Stimulated activated CD8-positive, alpha-beta memory T cell treated with anti-CD3 and anti-CD28 coated beads, Interleukin-4, amount 100 ng/mL, for 48 hours (primary cell): ENCODE results near the gene FRMD4B.

ENCODE experiments used
- DNase-seq: peaks from one replicate; pipeline ENCODE4 v3.0.0-alpha.2; 2020

FRMD4B gene

DNA sequence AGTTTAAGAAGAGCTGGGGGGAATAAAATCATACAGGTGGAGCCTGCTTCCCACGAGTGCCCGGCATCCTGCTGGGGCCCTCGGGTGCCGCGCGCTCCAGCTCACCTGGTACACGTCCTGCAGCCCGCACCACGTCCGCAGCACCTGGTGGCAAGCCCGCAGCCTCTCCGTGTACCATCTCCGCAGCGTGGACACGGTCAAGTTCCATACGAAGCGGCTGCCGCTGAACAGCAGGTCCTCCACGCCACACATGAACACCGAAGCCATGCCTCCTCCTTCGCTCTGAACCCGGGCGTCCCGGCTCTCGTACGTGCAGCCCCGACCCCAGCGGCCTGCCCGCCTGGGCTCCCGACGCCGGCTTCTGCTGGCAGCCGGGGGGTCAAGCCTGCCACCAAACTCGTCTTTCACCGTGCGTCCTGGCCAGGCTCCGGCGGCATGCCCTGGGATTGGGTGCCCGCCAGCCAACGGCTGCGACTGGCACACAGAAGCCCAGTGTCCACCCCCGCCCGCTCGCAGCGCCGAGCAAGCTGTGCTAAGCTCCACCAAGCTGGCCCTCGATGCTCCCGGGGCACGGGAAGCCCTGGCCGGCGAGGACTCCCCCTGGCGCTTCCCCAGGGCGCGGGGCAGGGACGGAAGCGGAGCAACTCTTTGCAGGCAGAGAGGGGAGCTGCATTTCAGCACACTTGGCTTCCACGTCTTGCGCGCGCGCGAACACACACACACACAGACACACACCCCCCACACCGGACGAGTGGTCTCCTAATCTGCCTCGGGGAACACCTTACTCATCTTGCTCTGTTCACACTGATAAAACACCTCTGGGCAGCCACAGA is at the start of gene FRMD4B:
Gene FRMD4B, minus strand, starts transcription at position 366 of the 833 bp plus-strand sequence. Its CDS starts 99 bp downstream, at position 267.
- peak; percentile 60 for DNase-seq

DNA sequence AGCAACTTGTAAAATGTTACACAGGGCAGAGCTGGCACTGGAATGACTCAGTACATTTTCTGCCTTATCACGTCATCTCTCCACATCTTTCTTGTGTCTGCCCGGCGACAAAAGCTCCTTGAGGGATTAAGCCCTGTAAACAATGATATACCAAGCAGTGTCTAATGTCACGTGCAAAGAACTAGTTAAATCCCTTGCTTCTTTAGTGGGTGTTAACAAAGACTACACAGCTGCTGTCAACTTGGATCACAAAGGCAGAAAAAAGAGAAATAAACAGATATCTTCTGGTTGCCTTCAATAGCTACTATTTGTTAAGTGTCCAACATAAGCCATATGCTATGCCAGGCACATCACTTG is 48.1 kb upstream of the FRMD4B start:
- DNase-seq, result no peak

DNA sequence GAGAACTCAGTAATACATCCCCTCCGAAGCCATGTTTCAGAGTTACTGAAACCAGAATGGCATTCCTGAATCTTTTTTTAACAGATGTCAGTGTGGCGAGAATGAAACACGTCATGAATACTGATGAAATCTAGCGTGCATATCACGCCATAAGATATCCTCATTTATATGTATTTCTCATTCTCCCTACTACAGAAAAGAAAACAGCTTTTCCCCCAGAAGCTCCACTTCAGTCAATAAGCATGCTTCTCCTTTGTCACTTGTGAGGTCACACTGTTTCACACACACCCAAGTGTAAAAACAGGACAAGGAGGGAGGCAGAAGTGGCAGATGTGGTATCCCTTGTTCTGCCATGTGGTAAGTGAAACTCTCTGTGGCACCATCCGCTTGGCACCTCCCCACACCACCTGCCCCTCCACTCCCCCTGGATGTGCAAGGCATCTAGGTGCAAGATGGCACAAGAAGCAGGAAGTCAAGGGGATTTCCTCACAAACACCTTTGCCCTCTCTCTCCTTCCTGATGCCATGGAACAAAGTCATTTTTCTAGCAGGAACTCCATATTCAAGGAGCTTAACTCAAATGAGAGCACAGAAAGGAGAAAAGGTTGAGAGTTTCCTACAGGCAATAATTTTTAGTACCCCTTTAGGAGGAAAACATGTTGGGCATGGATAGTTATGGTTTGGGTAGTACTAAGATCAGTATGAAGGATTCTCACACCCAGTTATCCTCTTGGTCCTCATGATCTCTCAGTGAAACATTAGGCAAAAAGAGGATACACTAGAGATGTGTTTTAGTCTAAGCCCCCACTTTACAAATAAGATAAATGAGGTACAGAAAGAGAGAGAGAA is 47.5 kb upstream of the FRMD4B start:
- DNase-seq, result peak; percentile 50

DNA sequence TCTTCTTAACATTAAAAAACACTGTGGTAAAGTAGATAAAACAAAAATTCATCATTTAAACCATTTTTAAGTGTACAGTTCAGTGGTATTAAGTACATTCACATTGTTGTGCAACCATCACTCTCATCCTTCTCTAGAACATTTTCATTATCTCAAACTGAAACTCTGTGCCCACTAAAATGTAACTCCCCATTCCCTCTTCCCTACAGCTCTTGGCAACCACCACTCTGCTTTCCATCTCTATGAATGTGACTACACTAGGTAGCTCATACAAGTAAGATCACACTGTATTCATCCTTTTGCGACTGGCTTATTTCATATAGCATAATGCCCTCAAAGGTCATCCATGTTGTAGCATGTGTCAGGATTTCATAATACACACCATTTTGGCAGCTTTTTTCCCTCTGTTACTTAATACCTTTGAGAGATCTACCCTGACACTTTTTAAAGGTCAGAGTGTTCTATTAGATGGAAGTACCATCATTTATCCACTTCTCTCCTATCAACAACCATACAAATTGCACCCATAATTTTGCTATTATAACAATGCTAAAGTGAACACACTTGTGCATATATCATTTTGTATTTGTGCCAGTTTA is 42.9 kb upstream of the FRMD4B start:
- no peak for DNase-seq

DNA sequence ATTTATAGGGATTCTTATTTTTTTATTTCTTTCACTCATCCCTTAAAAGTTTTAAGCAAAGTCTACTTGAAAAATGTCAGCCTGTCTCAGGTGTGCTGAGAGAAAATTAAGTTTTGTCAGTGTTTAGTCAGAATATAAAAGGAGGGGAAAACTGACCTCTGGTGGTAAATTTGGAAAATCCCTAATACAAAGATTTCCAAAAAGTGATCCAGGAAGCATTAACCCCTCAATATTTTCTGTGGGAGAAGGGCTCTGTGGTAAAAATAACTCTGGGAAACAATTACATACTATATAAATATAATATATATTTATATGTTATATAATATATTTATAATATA is 41.0 kb upstream of the FRMD4B start:
- no peak for DNase-seq

DNA sequence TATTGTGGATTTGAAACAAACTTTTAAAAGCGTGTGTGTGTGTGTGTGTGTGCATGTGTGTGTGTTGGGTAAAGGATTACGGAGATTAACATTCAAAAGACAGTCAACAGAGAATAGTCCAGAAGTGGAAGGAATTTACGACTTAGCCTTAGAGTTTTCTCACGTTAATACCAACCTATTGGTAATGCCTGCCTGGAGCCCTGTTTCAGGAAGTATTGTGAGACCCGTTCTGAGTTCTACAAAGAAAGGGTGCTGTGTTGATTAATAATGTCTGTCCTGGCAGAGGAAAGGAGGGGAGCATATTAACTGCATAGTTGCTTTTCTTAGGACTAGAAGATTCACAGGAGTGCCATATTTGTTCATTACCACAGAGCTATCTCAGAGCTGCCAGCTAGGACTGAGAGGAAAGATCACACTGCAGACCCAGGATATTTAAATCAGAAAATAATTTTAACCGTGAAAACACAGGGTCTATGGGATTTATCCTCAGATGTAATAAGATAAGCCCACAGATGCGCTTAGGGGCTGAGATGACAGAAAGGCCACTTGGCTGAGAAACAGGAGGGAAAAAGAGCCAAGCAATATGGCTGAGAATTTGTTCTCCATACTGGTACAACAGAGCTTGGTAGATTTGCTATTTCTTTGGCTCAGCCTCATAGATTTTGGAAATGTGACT is 40.5 kb upstream of the FRMD4B start:
- no peak for DNase-seq

DNA sequence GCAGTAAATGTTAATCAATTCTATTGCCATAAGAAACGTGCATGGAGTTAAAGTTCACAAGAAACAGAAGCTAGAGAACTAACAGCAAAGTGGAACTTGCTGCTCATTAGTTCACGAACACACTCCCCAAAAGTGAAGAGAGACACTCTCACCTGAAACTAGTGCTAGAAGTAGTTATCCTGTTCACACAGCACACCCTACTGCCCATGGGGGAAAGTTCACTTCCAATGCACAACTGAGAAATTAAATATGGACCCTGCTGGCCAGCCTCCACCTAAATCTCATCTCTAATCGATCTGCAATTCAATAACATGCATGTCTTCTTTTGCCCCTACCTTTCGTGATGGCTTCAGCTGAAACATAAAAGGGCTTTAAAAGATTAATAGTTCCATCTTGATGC is 39.4 kb upstream of the FRMD4B start:
- DNase-seq, result no peak

DNA sequence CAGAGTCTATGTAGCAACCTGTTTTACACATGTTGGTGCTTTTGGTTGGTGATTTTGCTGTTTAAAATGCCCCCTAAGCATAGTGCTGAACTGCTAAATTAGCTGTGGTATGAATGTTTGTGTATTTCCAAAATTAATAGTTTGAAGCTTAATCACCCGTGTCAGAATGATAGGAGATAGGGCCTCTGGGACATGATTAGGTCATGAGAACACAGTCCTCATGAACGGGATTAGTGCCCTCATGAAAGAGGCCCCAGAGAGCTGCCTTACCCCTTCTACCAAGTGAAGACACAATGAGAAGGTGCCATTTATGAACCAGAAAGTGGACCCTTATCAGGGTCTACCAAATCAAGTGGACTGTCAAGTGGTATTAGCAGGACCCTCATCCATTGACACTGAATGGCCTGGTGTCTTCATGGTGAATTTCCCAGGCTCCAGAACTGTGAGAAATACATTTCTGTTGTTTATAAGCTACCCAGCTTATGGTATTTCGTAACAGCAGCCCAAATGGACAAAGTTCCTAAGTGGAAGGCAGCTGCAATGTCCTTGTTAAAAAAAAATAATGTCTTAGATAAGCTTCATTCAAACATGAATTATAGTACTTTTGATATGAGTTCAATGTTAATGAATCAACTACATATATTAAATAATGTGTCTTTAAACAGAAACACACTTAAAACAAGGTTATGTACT is 37.7 kb upstream of the FRMD4B start:
- DNase-seq, result no peak

DNA sequence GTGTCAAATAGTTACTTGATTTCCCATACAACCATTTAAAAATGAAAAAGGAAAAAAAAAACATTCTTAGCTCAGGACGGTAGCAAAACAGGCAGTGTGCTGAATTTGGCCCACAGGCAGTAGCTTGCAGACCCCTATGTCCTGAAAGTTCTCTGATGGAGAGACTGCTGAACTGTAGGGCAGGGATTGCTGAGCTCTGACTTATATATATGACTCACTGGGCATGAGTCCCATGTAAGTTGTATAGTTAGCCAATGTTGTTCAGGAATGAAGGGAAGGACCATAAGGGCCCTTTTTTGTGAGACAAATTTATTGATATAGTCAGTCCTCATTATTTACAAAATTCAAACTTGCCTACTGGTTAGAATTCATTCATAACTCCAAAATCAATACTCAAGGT is 36.9 kb upstream of the FRMD4B start:
- DNase-seq, result no peak

DNA sequence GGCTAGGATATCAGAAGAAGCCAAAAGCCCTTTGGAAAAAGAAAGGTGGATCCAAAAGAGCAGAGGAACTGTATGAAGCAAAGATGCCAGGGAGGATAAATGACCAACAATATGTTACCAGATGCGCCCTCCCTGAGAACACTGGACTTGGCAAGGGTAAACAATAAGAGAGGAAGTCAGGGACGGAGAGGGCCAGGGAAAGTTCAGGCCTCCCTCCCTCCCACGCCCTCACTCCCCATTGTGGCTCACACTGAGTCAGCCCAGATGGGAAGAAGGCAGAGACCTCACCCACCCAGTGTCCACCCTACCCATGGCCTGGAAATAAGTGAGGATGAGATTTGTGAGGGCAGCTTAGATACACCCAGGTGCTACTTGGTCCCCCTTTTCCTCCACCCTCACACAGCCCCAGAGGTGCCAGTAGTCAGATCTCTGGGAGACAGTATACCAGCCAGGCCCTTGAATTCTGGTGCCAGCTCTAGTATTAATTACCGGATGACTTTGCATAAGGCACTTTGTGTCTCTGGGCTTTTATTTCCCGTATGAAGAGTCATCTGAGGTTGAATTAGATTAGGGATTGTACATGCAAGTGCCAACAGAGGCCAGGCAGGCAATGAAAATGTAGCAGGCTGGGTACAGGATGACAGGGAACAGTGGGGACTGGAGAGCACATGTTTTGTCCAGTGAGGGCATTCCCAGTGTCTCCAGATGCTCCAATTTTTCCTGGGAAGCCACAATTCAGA is 35.1 kb upstream of the FRMD4B start:
- no peak for DNase-seq

DNA sequence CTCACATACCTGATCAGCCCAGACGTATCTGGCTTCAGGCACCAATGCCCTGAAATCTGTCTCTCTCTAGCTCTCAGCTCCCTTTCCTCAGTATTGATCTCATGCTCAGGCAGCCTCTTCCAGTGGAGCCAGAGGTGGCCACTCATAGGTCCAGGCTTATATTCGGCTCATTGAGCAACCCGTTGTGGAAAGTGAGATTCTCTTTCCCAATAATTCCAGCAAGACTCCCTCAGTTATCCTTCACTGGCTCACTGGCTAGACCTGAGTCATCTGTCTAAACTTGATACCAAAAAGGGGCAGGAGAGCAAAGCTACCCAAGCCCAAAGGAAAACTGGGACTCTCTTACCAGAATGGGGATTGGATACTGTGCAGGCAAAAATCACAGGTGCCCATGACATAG is 33.4 kb upstream of the FRMD4B start:
- no peak for DNase-seq

DNA sequence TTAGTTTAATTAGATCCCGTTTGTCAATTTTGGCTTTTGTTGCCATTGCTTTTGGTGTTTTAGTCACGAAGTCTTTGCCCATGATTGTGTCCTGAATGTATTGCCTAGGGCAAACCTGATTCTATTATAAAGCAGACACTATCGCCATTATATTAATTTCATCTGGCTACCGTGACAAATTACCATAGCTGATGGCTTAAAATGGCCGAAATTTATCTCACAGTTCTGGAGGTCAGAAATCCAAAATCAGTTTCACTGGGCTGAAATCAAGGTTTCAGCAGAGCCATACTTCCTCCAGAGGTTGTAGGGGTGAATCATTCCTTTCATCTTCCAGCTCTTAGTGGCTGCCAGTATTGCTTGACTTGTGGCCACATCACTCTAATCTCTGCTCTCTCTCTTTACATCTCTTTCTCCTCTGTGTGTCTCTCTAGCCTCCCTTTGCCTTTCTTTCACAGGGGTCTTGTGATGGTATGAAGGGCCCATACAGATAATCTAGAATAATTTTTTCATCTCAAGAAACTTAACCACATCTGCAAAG is 31.7 kb upstream of the FRMD4B start:
- DNase-seq, result no peak

DNA sequence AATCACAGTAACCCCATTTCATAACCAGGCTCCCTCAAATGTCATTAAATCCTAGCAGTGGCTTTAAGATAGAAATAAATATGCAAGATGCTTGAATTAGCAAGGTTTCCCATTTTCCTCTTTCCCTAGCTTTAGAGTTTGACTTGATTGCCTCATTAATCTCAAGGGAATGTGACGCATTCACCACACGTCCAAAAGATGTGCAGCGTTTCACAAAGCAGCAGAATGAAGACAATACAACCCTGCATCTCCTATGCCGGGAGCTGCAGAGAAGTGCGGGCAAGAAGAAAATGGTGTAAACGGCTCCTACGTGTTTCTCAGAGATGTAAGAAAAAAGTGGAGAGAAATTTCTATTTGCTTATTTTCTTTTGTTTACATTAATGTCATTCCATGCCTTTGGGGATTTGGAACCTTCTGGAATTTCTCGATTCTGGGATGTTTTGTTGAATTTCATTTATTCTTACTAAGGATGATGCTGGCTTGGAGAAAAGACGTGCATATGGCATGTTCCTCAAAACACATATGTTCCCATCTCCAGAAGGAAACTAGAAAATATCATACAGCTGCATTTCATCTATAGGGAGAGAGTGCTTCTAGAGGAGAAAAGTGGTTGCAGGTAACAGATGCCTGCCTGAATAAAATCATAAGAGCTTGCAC is 27.8 kb upstream of the FRMD4B start:
- DNase-seq, result no peak

DNA sequence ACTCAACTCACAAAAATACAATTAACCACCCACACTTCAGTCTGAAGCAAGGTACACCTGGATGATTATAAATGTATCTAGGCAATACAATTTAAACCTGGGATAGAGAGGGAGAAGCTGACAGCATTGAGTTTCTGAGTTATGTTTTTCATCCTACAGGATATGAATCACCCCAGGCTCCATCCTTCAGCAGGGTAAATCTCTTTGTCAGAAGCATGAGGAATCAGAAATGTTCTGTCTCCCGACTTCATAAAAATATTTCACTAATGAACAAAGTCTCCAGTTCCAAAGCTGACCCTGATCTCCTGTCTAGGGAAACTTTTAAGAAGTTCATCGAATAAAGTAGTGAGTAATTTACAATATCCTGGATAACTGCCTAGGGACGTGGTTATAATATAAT is 25.5 kb upstream of the FRMD4B start:
- no peak for DNase-seq

DNA sequence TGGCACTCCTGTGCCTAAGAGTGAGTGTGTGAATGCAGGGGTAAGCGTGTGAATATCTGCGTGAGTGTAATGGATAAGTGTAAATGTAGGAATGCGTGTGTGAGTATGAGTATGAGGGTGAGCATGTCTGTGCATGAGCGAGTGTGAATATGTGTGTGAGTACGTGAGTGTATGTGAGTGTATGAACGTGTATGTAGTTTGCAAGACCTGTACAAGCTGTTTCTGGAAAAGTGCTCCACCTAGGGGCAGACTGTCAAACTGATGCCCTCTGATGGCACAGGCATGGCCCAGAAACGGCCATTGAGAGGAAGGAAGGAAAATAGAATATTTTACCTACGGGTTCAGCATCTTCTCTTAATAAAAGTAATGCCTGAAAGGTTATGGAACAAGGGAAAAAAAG is 24.4 kb upstream of the FRMD4B start:
- peak; percentile 80 for DNase-seq

DNA sequence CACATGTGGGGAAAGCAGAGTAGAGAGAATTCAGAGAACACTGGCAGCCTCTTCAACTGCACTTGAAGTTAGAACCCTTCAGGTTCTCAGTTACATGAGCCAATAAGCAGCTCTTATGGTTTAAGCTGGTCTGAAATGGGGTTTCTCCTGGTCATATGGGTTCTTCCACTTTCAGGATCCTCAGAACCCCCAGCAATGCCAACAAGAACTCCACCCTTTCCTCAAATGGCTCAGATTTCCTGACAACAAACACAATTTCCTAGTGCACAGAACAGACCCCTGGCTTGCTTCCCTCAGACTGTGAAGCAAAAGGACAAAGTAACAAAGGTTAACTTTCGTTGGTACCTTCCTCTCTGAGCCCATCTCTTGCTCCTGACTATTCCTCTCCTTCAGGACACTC is 23.9 kb upstream of the FRMD4B start:
- no peak for DNase-seq

DNA sequence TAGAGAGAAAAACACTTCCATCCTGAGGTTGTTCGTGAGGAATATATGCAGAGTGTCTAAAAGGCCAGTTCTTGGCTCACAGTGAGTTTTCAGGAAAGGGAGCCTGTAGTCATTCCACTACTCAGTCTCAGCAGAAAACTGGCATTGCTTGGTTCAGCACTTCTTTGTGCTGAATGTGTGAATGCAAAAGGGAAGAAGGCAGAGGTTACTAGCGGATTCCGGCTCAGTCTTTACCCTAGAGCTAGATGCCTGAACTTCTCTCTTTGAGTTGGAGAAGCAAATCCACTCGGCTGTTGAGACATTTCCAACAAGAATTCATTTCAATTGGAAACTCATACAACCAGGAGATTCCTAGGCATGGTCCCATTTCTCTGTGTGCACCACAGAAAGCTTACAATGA is 23.1 kb upstream of the FRMD4B start:
- no peak for DNase-seq

DNA sequence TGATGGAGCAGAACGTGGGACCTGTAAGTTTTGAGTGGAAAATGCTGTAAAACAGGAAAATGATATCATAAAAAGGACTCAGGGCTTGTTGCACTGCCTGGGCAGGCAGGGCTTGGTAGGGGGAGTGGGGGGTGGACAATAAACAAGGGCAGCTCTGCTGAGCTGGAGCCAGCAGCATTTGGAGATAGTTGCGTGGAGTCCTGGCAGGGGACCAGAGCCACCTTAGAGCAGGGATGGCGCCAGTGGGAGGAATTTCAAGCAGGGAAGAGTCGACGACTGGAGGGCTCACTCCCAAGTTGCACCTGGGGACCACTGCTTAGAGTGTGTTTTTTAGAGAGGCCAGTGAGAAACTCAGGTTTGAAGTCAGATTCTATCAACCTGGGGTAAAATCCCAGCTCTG is 22.7 kb upstream of the FRMD4B start:
- no peak for DNase-seq

DNA sequence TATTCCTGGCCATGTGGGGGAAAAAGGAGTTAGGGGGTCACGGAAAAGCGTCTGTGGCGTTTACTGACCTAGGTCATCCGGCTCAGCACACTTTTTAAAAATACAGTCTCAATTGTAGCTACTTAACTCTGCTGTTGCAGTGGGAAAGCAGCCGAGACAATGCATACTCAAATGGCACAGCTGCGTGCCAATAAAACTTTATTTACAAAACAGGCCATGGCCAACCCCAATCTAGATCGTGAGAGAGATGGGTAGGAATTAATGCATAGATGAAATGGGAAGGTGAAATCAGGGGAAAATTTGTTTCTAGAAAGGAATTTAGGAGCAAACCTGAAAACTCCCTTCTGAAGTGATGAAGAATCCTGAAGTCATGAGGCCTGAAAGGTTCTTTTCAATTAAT is 22.0 kb upstream of the FRMD4B start:
- DNase-seq, result no peak

DNA sequence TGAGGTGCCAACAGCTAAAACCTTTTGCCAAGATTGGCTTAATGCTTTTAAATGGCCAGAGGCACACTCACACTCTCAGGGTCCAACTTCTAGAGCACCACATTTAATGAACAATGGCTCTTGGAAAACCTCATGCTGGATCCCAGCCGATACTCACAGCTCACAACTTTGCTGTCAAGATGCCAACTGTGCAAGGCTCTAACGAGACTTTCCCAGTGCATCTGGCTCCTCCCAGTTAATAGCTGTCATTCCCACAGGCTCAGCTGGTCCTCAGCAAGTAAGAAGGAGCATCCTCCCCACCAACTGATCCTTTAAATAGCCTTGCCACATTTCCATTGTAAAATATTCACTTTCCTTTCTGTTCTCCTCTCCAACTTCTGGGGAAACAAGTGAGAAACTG is 20.3 kb upstream of the FRMD4B start:
- DNase-seq, result no peak

DNA sequence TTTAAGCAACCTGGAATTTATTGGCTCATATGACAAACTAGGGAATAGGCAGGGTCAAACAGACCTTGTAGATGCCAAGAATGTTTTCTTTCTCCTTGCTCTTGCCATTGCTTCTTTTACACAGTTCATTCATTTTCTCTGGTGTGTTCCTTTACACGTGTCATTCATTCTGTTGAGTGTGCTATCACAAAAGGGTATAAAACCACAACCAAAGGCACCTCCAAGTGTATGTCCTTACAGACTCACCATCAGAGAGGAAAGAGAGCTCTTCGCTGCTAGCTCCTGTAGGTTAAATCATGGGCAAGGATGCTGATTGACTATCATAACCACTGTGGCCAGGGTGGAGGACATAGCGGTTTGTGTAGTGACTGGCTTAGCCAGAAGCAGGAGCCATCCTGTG is 19.2 kb upstream of the FRMD4B start:
- no peak for DNase-seq
